Measurements from ENCODE around the gene GGA1.

GRCh38 chr22:37591823-37592404 is 16.7 kb upstream of the GGA1 start:
- TF ChIP-seq CTCF (IDR thresholded peaks at IDR 0.05; ENCODE audit: low read length) (no peak), EZH2 (IDR thresholded peaks at IDR 0.05; ENCODE audit: borderline replicate concordance, low read length) (no peak)

All from OCI-LY1 (cell line).